ENCODE results near the gene DSP.
A peak's percentile ranks its signal among the peaks of the same experiment; 100 is the strongest.

The DSP gene

DNA sequence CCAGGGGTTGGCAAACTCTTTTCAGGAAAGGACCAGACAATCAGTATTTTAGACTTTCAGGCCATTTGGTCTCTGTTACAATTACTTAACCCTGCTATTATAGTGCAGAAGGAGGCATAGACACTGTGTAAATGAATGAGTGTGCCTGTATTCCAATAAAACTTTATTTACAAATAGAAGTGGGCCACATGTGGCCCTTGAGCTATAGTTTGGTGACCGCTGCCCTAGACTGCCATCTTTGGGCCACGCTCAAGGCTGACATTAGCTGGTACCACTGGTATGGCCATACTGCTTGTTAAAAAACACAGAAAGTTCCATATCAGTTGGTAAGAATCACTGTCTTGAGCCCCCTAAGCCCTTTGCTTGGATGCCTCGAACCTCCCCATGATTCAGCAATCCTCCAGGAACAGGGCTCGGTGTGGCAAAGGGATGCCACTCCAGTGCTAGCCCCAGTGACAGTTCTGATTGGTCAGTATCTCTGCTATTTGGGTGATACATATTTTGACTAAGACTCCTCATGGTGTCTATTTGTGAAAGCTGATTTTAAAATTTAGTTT is 25.2 kb downstream of the DSP start:
- ChIA-PET CTCF (interaction anchor here (0.9 to 4.1 kb wide), 4 partner anchors 12 to 290 kb away, joined by 3 to 20 read pairs (median 4); no protein-coding TSS in a partner anchor), POLR2A (interaction anchor here (0.7 kb wide), 1 partner anchor 20 kb away, joined by 3 read pairs; no protein-coding TSS in a partner anchor)
- H3K4me3 ChIP-seq (ENCODE audit: low read depth, low read length), result no peak overlapping the region
- TF ChIP-seq CTCF (IDR thresholded peaks at IDR 0.05; ENCODE audit: insufficient read depth, low read length, missing control alignments), result no peak
- no peak for DNase-seq (ENCODE audit: low read depth, low spot score)

DNA sequence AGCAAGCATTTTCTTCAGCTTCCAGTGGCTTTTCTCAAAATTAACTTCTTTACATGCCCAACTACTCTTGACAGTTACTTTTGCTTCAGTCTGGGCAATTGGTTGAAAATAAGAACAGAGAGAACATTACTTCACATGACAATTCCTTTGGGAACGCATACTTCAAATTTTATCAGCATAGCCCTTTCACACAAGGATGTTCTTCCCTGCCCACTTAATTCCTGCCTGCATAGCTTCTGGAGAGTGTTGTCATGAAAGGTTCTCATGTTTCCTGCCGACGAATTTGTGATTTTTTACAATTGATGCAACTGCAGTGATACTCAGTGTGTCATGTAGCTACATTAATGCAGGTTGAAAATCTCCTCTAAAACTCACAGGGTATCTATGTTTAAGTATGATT is 26.6 kb downstream of the DSP start:
- CTCF ChIA-PET, result interaction anchor here (0.8 to 4.1 kb wide), 2 partner anchors 143 to 844 kb away, joined by 3 to 20 read pairs; no protein-coding TSS in a partner anchor
- TF ChIP-seq CTCF (IDR thresholded peaks at IDR 0.05; ENCODE audit: insufficient read depth, low read length, missing control alignments), result no peak
- POLR2A ChIA-PET, result interaction anchor here (1.1 to 1.3 kb wide), 2 partner anchors 22 to 27 kb away, joined by 3 to 5 read pairs; partner anchors contain the start of genes DSP and SNRNP48
- no peak overlapping the region for H3K4me3 ChIP-seq (ENCODE audit: low read depth, low read length)
- peak; percentile 92 for DNase-seq (ENCODE audit: low read depth, low spot score)

DNA sequence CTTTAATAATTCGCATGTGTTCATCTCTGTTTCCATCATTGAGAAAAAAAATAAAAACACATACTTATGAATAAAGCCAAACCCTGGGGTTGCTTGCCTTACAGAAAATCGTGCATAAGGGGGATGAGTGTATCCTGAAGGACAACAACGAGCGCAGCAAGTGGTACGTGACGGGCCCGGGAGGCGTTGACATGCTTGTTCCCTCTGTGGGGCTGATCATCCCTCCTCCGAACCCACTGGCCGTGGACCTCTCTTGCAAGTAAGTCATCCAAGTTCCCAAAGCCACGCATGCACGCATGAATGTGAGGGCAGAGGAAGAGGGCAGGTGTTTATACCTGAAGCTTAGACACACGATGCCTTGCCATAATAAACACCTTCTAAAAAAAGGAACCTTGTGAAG is 27.6 kb downstream of the DSP start:
- no peak overlapping the region for H3K4me3 ChIP-seq (ENCODE audit: low read depth, low read length)
- POLR2A ChIA-PET, result no interaction called here
- no peak for DNase-seq (ENCODE audit: low read depth, low spot score)
- CTCF ChIA-PET, result interaction anchor here (4.1 kb wide), 1 partner anchor 144 kb away, joined by 20 read pairs; no protein-coding TSS in a partner anchor
- no peak for TF ChIP-seq CTCF (IDR thresholded peaks at IDR 0.05; ENCODE audit: insufficient read depth, low read length, missing control alignments)

- CTCF ChIA-PET, result interaction anchor here (0.6 to 1.4 kb wide), 3 partner anchors 147 to 295 kb away, joined by 3 to 9 read pairs (median 3); no protein-coding TSS in a partner anchor
- no peak for DNase-seq (ENCODE audit: low read depth, low spot score)
- no peak for TF ChIP-seq CTCF (IDR thresholded peaks at IDR 0.05; ENCODE audit: insufficient read depth, low read length, missing control alignments)
- no peak overlapping the region for H3K4me3 ChIP-seq (ENCODE audit: low read depth, low read length)
- POLR2A ChIA-PET, result no interaction called here
Observed at GRCh38 chr6:7572213-7572943, 30.9 kb downstream of the DSP start.

DNA sequence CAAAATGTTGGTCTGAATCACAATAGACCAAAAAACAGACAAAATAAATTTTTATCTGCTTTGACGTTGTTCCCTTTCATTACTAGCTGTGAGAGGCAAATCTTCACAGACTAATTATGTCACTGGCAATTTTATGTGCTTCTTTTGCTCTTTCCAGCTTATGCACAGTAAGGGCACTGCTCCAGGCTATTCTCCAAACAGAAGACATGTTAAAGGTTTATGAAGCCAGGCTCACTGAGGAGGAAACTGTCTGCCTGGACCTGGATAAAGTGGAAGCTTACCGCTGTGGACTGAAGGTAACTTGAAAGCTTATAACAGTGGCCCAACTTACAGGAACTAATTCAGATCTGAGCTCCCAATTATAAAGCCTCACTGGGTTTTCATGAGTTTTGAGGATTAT is 33.0 kb downstream of the DSP start:
- ChIA-PET POLR2A (no interaction called here), CTCF (no interaction called here)
- no peak for DNase-seq (ENCODE audit: low read depth, low spot score)
- TF ChIP-seq CTCF (IDR thresholded peaks at IDR 0.05; ENCODE audit: insufficient read depth, low read length, missing control alignments), result no peak
- no peak overlapping the region for H3K4me3 ChIP-seq (ENCODE audit: low read depth, low read length)

- no peak for TF ChIP-seq CTCF (IDR thresholded peaks at IDR 0.05; ENCODE audit: insufficient read depth, low read length, missing control alignments)
- DNase-seq (ENCODE audit: low read depth, low spot score), result no peak
- CTCF ChIA-PET, result no interaction called here
- H3K4me3 ChIP-seq (ENCODE audit: low read depth, low read length), result no peak overlapping the region
- POLR2A ChIA-PET, result no interaction called here
Observed at GRCh38 chr6:7578516-7578915, 37.0 kb downstream of the DSP start.

All from AG04449 (cell line).